HL-60 (cell line): ENCODE results near the gene GABRB3.

Experiments
- DNase-seq, 2 experiments: peaks; one replicate each; pipeline ENCODE4 v3.0.0-alpha.2; 2010 to 2020; ENCODE audit warnings: low read depth in 1 of 2, low spot score in 1 of 2
- H3K27ac ChIP-seq: fragments of 250-450 bp; sonication (Bioruptor Pico); replicated peaks from 2 replicates; pipeline ENCODE4 v1.5.1; 2020; ENCODE audit warnings: mild to moderate bottlenecking, moderate library complexity
- H3K27me3 ChIP-seq: fragments of 250-450 bp; sonication (Bioruptor Pico); 2 replicates; pipeline ENCODE4 v1.5.1; 2021; ENCODE audit warnings: mild to moderate bottlenecking, moderate library complexity; ENCODE audit not compliant: insufficient read depth, poor library complexity, severe bottlenecking
- H3K4me3 ChIP-seq: replicated peaks from 2 replicates; pipeline ENCODE4 v1.5.1; 2011; ENCODE audit warnings: mild to moderate bottlenecking, control low read depth, low read length; ENCODE audit not compliant: insufficient read depth
- CTCF ChIP-seq: IDR thresholded peaks from one replicate; pipeline ENCODE4 v1.5.1; 2011; ENCODE audit warnings: low read length, control low read depth, inconsistent platforms; ENCODE audit not compliant: insufficient read depth
- GABPA ChIP-seq: IDR thresholded peaks from 2 replicates; pipeline ENCODE4 v1.6.1; 2012; ENCODE audit warnings: low read depth
- POLR2AphosphoS5 ChIP-seq: IDR thresholded peaks from 2 replicates; pipeline ENCODE4 v1.6.1; 2012; ENCODE audit warnings: low read depth
- SPI1 ChIP-seq: IDR thresholded peaks from 2 replicates; pipeline ENCODE4 v1.6.1; 2012; ENCODE audit warnings: low read depth, mild to moderate bottlenecking, borderline replicate concordance
- TF ChIP-seq, protein P1 (sequence below): IDR thresholded peaks from 2 replicates; pipeline ENCODE4 v1.6.1; 2012; ENCODE audit warnings: low read depth; ENCODE audit not compliant: insufficient replicate concordance

Gene GABRB3

GRCh38 chr15:26781816-26782215 is 8.9 kb upstream of the GABRB3 start:
- no peak overlapping the region for H3K4me3 ChIP-seq
- no peak for DNase-seq
- no peak overlapping the region for H3K27ac ChIP-seq
- no peak for TF ChIP-seq POLR2AphosphoS5
- no peak for TF ChIP-seq SPI1
- TF ChIP-seq, protein P1, sequence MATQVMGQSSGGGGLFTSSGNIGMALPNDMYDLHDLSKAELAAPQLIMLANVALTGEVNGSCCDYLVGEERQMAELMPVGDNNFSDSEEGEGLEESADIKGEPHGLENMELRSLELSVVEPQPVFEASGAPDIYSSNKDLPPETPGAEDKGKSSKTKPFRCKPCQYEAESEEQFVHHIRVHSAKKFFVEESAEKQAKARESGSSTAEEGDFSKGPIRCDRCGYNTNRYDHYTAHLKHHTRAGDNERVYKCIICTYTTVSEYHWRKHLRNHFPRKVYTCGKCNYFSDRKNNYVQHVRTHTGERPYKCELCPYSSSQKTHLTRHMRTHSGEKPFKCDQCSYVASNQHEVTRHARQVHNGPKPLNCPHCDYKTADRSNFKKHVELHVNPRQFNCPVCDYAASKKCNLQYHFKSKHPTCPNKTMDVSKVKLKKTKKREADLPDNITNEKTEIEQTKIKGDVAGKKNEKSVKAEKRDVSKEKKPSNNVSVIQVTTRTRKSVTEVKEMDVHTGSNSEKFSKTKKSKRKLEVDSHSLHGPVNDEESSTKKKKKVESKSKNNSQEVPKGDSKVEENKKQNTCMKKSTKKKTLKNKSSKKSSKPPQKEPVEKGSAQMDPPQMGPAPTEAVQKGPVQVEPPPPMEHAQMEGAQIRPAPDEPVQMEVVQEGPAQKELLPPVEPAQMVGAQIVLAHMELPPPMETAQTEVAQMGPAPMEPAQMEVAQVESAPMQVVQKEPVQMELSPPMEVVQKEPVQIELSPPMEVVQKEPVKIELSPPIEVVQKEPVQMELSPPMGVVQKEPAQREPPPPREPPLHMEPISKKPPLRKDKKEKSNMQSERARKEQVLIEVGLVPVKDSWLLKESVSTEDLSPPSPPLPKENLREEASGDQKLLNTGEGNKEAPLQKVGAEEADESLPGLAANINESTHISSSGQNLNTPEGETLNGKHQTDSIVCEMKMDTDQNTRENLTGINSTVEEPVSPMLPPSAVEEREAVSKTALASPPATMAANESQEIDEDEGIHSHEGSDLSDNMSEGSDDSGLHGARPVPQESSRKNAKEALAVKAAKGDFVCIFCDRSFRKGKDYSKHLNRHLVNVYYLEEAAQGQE: no peak
- no peak for TF ChIP-seq GABPA
- no peaks in the 10 kb centered on the region for H3K27me3 ChIP-seq

DNA sequence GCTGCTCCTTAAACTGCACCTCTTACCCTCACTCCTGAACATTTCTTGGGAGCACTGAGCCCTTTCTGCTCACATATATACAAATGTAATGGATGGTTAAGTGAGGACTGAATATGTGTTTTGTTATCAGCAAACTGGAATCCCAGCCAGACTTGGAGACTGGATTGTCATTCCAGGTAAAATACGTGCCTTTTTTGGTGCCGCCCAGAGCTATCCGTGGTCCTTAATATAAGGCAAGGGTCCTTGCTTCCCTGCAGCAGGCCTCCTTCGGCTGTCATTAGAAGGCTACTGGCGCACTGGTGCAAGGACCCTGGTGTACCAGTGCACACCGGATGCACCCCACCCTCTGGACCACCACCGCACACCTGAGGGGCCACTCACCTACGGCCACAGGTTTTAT is 1.1 kb upstream of the GABRB3 start:
- Histone ChIP-seq H3K27me3 (peaks cover 12% of the 10 kb centered on the region), H3K27ac (no peak overlapping the region), H3K4me3 (no peak overlapping the region)
- no peak for TF ChIP-seq SPI1
- TF ChIP-seq, protein P1: peak; percentile 81
- no peak for DNase-seq

- no peak for DNase-seq
- no peak overlapping the region for H3K4me3 ChIP-seq
- no peak overlapping the region for H3K27ac ChIP-seq
- H3K27me3 ChIP-seq: peaks cover 12% of the 10 kb centered on the region
- no peak for TF ChIP-seq SPI1
- TF ChIP-seq GABPA: no peak
- TF ChIP-seq POLR2AphosphoS5: no peak
- TF ChIP-seq, protein P1: no peak
- TF ChIP-seq CTCF: no peak
These were observed 406 bp upstream of the GABRB3 start for GRCh38 chr15:26773067-26773877.

GRCh38 chr15:26771578-26772153 is 1.2 kb downstream of the GABRB3 start:
- TF ChIP-seq POLR2AphosphoS5: no peak
- TF ChIP-seq, protein P1: peak; percentile 89
- TF ChIP-seq GABPA: no peak
- no peak for TF ChIP-seq SPI1
- no peak for TF ChIP-seq CTCF
- no peak overlapping the region for H3K4me3 ChIP-seq
- no peak for DNase-seq

More at GRCh38 chr15:26771578-26772153, 1.2 kb downstream of the GABRB3 start:
- Histone ChIP-seq H3K27me3 (peaks cover 12% of the 10 kb centered on the region), H3K27ac (no peak overlapping the region)
